CD4-positive, CD25-positive, alpha-beta regulatory T cell (primary cell): ENCODE data around the gene MAP7. TPM values are rescaled to one million over a fixed set of nuclear protein-coding genes. Genes with fewer than 3 reads are reported as not detected.
A peak's percentile ranks its signal among the peaks of the same experiment; 100 is the strongest.

Experiments
- ATAC-seq, 2 donors: fragments of 150-1000 bp; cut with Tn5 transposase; one replicate each; pipeline ENCODE4 v1.10.0; 2021; ENCODE audit warnings: low read depth in 2 of 2, moderate number of reproducible peaks in 2 of 2, moderate library complexity in 1 of 2
- DNase-seq, 3 donors: peaks; one replicate each; pipeline versions ENCODE4 v3.0.0 to v3.0.0-alpha.2; 2012 to 2022; ENCODE audit warnings: mixed read lengths in 1 of 3
- H3K27ac ChIP-seq: one replicate; pipeline ENCODE4 v1.7.0; 2013; ENCODE audit warnings: mild to moderate bottlenecking, low read length; ENCODE audit not compliant: insufficient read depth, poor library complexity, severe bottlenecking
- H3K27me3 ChIP-seq: one replicate; pipeline ENCODE4 v1.7.0; 2013; ENCODE audit warnings: low read length; ENCODE audit not compliant: control insufficient read depth, insufficient read depth
- H3K36me3 ChIP-seq: one replicate; pipeline ENCODE4 v1.7.0; 2013; ENCODE audit warnings: mild to moderate bottlenecking, low read length, moderate library complexity; ENCODE audit not compliant: control insufficient read depth, insufficient read depth
- H3K4me1 ChIP-seq: 2 replicates; pipeline ENCODE4 v1.7.0; 2013; ENCODE audit warnings: mild to moderate bottlenecking, low read length; ENCODE audit not compliant: insufficient read depth, control insufficient read depth, poor library complexity, severe bottlenecking
- H3K4me3 ChIP-seq: one replicate; pipeline ENCODE4 v1.7.0; 2013; ENCODE audit warnings: low read depth, mild to moderate bottlenecking, low read length, moderate library complexity
- H3K9me3 ChIP-seq, 2 experiments: 1 replicate in 1 of 2; 2 replicates in 1 of 2; pipeline ENCODE4 v1.7.0; 2013; ENCODE audit warnings: low read length in 2 of 2, mild to moderate bottlenecking in 1 of 2, moderate library complexity in 1 of 2; ENCODE audit not compliant: control insufficient read depth in 2 of 2
- H3K27ac Mint-ChIP-seq, 3 donors: one replicate each; pipeline ENCODE4 v1.8.0; 2020 to 2022; ENCODE audit warnings: mild to moderate bottlenecking in 3 of 3, mixed read lengths in 3 of 3, moderate library complexity in 2 of 3
- H3K27me3 Mint-ChIP-seq: one replicate; pipeline ENCODE4 v1.8.0; 2022; ENCODE audit warnings: mild to moderate bottlenecking, mixed read lengths
- H3K36me3 Mint-ChIP-seq: one replicate; pipeline ENCODE4 v1.8.0; 2020; ENCODE audit warnings: mixed read lengths
- H3K4me1 Mint-ChIP-seq, 4 donors: one replicate each; pipeline ENCODE4 v1.8.0; 2020 to 2022; ENCODE audit warnings: mixed read lengths in 4 of 4, mild to moderate bottlenecking in 1 of 4
- H3K4me3 Mint-ChIP-seq, 4 donors: one replicate each; pipeline ENCODE4 v1.8.0; 2020 to 2022; ENCODE audit warnings: mild to moderate bottlenecking in 4 of 4, mixed read lengths in 4 of 4, moderate library complexity in 3 of 4
- H3K9me3 Mint-ChIP-seq, 7 donors: one replicate each; pipeline ENCODE4 v1.8.0; 2020 to 2022; ENCODE audit warnings: mixed read lengths in 7 of 7, mild to moderate bottlenecking in 3 of 7, moderate library complexity in 2 of 7
- polyA plus RNA-seq, 4 donors: library from polyadenylated mRNA; unstranded; fragments of 300-500 nt; fragmentation: Illumina TruSeq; gene quantifications; one replicate each; pipeline ENCODE4 v1.2.3, GENCODE V29; 2021
- total RNA-seq: library from RNA; stranded (reverse); gene quantifications from one replicate; pipeline ENCODE4 v1.2.3, GENCODE V29; 2022

The MAP7 gene
- 0.72 TPM for total RNA-seq
- polyA plus RNA-seq, result under 1 TPM; 0.06 to 0.25 (median 0.16) TPM

DNA sequence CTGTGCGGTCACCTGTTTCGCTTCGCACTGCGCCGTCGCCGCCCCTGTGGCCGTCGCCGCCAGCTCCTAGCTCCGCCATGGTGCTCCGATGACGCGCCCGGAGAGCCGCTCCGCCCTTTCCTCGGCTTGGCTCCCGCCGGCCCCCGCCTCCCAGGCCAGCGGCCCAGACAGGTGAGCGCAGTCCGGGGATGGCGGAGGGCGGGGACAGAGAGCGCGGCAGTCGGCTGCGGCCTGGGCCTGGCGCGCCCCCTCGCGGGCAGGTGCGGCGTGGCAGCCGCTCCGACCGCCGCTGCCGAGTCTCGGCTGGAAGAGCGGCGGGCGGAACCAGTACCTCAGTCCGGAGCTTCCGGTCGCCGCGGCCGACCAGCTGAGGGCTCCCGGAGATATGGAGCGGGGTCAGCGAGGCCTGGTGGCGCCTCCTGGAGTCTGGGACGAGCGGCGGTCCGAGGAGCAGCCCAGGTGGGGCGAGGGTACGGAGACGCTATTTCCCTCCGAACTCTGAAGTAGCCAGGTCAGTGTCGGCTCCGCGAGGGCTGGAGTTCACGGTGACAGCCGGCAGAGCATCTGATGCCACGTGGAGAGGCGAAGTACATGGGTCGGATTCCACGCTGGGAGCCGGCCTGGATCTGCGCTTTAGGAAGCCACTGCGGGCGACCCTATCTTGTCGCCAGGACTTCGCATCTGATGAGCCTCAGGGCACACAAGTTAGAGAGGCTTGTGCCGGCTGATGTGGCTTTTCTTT is at the start of gene MAP7:
TSS of gene MAP7 (minus strand) at position 93 of the 742 bp plus-strand sequence. CDS start at position 79, 14 bp downstream.
- Histone ChIP-seq H3K27me3 (peaks cover 21% of the 10 kb centered on the region), H3K9me3 (no peaks in the 10 kb centered on the region), H3K27ac (no peak within 1 kb of the TSS), H3K36me3 (peaks cover 5% of the 10 kb centered on the region), H3K4me1 (peaks cover 13% of the 10 kb centered on the region), H3K4me3 (no peak within 1 kb of the TSS)
- Mint-ChIP-seq H3K9me3 (peaks cover 0 to 2% (median 0%) of the 10 kb centered on the region in 7 donors), H3K4me1 (peaks cover 0 to 17% (median 9%) of the 10 kb centered on the region in 4 donors), H3K4me3 (peak within 1 kb of the TSS; percentile 71 to 83 (median 74)), H3K36me3 (peaks cover 7% of the 10 kb centered on the region), H3K27me3 (peaks cover 59% of the 10 kb centered on the region), H3K27ac (peak within 1 kb of the TSS in 1 of 3 donors; percentile 26)
- DNase-seq (peak; percentile 53 to 58 (median 53)), ATAC-seq (peak; percentile 72 to 76)

DNA sequence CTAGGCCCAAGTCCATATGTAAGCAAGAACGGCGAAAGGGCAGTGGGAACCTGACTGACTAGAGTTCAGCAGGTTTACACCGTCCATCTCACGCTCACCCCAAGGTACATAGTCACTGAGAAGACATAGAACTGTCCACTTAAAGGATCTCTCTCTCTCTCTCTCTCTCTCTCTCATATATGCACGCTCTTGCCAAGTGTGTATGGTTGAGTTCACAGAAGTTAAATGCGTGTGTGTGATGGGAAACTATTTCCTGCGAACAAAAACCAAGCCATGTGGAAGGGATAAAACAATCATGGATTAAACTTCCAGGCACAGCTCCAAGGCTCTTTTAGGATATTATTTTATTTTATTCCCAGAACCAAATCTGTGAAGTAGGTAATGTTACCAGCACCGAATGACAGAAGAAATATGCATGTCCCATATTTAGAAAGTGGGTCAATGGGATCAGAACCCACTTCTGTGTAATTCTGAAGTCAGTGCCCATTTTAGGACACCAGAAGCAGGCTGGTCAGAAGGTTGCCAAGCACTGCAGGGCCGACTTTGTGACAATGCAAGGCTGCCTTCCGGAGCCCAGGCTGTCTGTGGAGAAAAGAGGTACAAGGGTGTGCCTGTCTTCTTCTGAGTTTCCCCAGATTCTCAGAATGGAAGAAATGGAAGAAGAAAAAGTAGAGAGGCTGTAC is 49.2 kb upstream of the MAP7 start:
- Histone ChIP-seq H3K9me3 (no peaks in the 10 kb centered on the region), H3K27me3 (no peaks in the 10 kb centered on the region), H3K4me3 (no peak overlapping the region), H3K4me1 (peaks cover 6% of the 10 kb centered on the region), H3K27ac (no peak overlapping the region), H3K36me3 (peaks cover 66% of the 10 kb centered on the region)
- DNase-seq (no peak), ATAC-seq (no peak)
- H3K36me3 Mint-ChIP-seq, result peaks cover 48% of the 10 kb centered on the region
- H3K4me3 Mint-ChIP-seq, result no peak overlapping the region
- no peaks in the 10 kb centered on the region for H3K27me3 Mint-ChIP-seq
- H3K27ac Mint-ChIP-seq, result no peak overlapping the region
- H3K4me1 Mint-ChIP-seq, result peaks cover 9 to 21% (median 11%) of the 10 kb centered on the region in 4 donors
- H3K9me3 Mint-ChIP-seq, result no peaks in the 10 kb centered on the region

DNA sequence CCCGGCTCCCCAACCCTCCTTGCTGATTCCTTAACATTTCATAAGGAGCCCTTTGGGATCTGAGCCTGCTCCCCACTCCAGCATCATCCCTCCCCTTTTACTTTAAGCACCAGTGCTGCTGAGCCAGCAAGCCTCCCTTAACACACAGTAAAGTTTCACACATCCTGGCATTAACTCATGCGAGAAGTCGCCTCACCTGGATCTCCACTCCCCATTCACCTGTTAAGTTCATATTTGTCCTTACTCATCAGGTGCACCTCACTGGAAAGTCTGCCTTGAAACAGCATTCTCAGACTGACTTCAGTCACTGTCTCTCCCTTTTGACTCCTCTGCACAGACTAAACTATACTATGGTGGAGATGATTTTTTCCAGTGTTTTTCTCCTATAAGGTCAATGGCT is 47.8 kb upstream of the MAP7 start:
- H3K27me3 Mint-ChIP-seq, result no peaks in the 10 kb centered on the region
- H3K36me3 ChIP-seq, result peaks cover 55% of the 10 kb centered on the region
- no peaks in the 10 kb centered on the region for H3K9me3 Mint-ChIP-seq
- peaks cover 22 to 34% (median 23%) of the 10 kb centered on the region in 4 donors for H3K4me1 Mint-ChIP-seq
- H3K9me3 ChIP-seq, result no peaks in the 10 kb centered on the region
- peak overlapping the region; percentile 5 to 32 (median 10) for H3K27ac Mint-ChIP-seq
- H3K4me1 ChIP-seq, result peaks cover 18% of the 10 kb centered on the region
- no peak overlapping the region for H3K27ac ChIP-seq
- no peak overlapping the region for H3K4me3 ChIP-seq
- no peak overlapping the region for H3K4me3 Mint-ChIP-seq
- ATAC-seq (no peak), DNase-seq (no peak)
- H3K36me3 Mint-ChIP-seq, result peaks cover 45% of the 10 kb centered on the region
- no peaks in the 10 kb centered on the region for H3K27me3 ChIP-seq

DNA sequence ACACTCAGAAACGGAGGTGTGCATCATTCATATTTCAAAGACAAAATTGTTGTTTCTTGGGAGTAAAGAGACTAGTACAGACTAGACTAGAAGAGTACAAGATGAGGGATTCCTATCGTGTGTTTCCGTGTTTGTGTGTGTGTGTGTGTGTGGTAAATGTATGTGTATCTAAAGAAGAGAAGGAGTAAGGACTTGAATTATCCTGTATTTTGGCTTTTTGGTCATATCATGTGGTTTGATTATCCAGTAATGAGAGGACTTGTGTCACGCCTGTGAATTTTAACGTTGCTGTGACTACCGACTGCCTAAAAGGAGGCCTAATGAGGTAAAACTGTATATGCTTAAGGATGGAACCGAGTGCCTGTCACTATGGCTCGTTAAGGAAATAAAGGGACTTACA is 44.4 kb upstream of the MAP7 start:
- H3K4me1 ChIP-seq, result peaks cover 18% of the 10 kb centered on the region
- H3K9me3 ChIP-seq, result no peaks in the 10 kb centered on the region
- peaks cover 19 to 34% (median 23%) of the 10 kb centered on the region in 4 donors for H3K4me1 Mint-ChIP-seq
- peak overlapping the region; percentile 48 for H3K27ac ChIP-seq
- no peak for DNase-seq
- no peaks in the 10 kb centered on the region for H3K27me3 ChIP-seq
- peak overlapping the region; percentile 10 for H3K4me3 ChIP-seq
- peaks cover 0 to 1% (median 0%) of the 10 kb centered on the region in 7 donors for H3K9me3 Mint-ChIP-seq
- H3K27me3 Mint-ChIP-seq, result no peaks in the 10 kb centered on the region
- H3K36me3 Mint-ChIP-seq, result peaks cover 60% of the 10 kb centered on the region
- H3K36me3 ChIP-seq, result peaks cover 59% of the 10 kb centered on the region
- no peak overlapping the region for H3K4me3 Mint-ChIP-seq
- no peak for ATAC-seq
- H3K27ac Mint-ChIP-seq, result peak overlapping the region in 2 of 3 donors; percentile 5 to 53

DNA sequence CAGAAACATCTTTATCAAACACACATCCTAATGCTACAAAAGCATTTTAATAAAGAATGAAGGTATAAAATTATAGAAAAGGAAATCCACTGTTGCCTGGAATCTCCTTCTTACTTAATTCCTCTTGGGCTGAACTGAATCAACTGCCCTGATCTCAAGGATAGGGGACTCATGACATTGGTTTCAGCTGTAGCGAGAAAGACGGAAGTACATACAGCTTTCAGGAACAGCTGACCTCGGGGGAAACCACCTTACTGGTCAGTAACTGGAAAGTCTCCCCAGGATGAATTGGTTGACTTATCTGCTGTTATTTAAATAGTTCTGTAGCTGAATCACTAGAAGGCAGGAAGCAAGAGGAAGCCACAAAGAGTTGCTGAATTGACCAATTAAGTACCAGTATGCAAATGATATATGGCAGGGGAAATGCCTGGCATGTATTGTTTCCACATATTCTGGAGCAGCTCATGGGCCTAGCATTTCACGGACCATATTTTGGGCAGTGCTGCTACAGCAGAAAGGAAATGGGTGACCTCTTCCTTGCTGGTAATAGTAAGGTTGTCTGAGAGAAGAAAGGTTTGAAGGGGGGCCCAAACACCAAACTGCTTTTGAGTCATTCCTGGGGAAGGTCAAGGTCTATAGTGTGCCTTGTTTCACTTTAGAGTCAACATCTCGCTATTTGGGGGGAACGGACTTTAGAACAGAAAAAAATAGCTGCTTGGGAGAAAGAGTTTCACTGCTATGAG is 43.7 kb upstream of the MAP7 start:
- peaks cover 18% of the 10 kb centered on the region for H3K4me1 ChIP-seq
- H3K36me3 Mint-ChIP-seq, result peaks cover 68% of the 10 kb centered on the region
- ATAC-seq (peak; percentile 78 to 83), DNase-seq (peak; percentile 2 to 77 (median 31))
- H3K4me3 ChIP-seq, result peak overlapping the region; percentile 49
- H3K4me3 Mint-ChIP-seq, result peak overlapping the region in 3 of 4 donors; percentile 1 to 35 (median 10)
- peak overlapping the region; percentile 5 to 70 (median 7) for H3K27ac Mint-ChIP-seq
- H3K27ac ChIP-seq, result peak overlapping the region; percentile 48
- H3K27me3 ChIP-seq, result no peaks in the 10 kb centered on the region
- peaks cover 19 to 34% (median 22%) of the 10 kb centered on the region in 4 donors for H3K4me1 Mint-ChIP-seq
- no peaks in the 10 kb centered on the region for H3K9me3 ChIP-seq
- peaks cover 62% of the 10 kb centered on the region for H3K36me3 ChIP-seq
- H3K9me3 Mint-ChIP-seq, result peaks cover 0 to 1% (median 0%) of the 10 kb centered on the region in 7 donors
- H3K27me3 Mint-ChIP-seq, result no peaks in the 10 kb centered on the region

DNA sequence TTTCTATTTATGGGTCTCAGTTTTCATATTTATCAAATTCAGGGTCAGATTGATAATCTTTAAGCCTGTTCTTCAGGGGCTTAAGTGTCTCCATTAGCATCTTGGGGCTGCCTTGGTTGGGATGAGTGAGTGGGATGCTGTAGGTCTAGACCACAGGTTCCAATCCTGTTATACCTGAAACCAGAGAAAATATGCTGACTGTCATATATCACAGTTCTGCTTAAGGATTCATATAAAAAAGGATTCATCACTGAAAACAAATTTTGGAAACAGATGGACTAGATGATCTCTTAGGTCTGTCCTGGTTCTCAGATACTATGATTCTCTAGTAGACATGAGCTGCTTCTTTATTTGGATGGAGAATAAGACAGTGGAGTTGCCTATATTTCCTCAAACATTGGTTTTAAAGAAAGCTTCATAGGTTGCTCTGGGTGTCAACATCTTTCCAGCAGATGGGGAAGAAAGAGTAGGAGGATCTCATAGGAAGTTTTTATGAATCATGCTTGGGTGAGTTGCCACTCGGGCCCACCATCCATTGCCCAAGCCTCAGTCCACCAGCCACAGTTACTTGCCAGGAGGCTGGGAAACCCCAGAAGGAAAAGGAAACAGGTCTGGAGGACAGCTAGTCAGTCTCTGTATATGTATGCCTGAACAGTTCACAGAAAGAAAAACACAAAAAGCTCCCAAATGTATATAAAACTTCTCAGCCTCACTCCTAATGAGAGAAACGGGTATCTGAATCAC is 42.9 kb upstream of the MAP7 start:
- H3K27ac ChIP-seq, result peak overlapping the region; percentile 29
- peaks cover 69% of the 10 kb centered on the region for H3K36me3 ChIP-seq
- Mint-ChIP-seq H3K27ac (peak overlapping the region in 2 of 3 donors; percentile 24 to 50), H3K4me1 (peaks cover 19 to 34% (median 22%) of the 10 kb centered on the region in 4 donors), H3K36me3 (peaks cover 68% of the 10 kb centered on the region), H3K4me3 (no peak overlapping the region), H3K27me3 (no peaks in the 10 kb centered on the region), H3K9me3 (peaks cover 0 to 1% (median 0%) of the 10 kb centered on the region in 7 donors)
- no peaks in the 10 kb centered on the region for H3K9me3 ChIP-seq
- ATAC-seq (no peak), DNase-seq (no peak)
- H3K4me1 ChIP-seq, result peaks cover 18% of the 10 kb centered on the region
- no peak overlapping the region for H3K4me3 ChIP-seq
- no peaks in the 10 kb centered on the region for H3K27me3 ChIP-seq

DNA sequence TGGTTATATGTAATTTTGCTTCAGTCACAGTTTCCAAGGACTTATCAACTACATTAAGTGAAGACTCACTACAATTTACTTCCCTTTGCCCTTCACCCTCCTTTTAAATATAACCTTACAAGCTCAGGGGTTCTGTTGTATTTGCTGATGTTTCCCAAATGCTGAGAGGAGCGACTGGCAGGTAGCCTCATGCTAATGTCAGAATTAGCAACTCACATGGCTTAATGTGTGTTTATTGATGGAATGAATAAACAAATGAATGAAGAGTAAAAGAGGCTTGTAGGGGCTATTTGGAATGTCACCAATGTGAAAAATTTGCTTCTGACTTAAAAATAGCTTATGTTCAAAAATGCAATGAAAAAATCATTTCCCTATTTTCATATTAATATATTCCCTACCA is 41.4 kb upstream of the MAP7 start:
- no peak for DNase-seq
- Mint-ChIP-seq H3K36me3 (peaks cover 68% of the 10 kb centered on the region), H3K4me1 (peaks cover 19 to 33% (median 22%) of the 10 kb centered on the region in 4 donors), H3K9me3 (peaks cover 0 to 1% (median 0%) of the 10 kb centered on the region in 7 donors), H3K27me3 (no peaks in the 10 kb centered on the region), H3K27ac (no peak overlapping the region), H3K4me3 (no peak overlapping the region)
- peaks cover 73% of the 10 kb centered on the region for H3K36me3 ChIP-seq
- no peak for ATAC-seq
- no peaks in the 10 kb centered on the region for H3K27me3 ChIP-seq
- peaks cover 18% of the 10 kb centered on the region for H3K4me1 ChIP-seq
- no peak overlapping the region for H3K27ac ChIP-seq
- no peak overlapping the region for H3K4me3 ChIP-seq
- no peaks in the 10 kb centered on the region for H3K9me3 ChIP-seq
